NOMO-1 (cell line): ENCODE measurements around the gene SEC22B.
"Not testable (repeated sequence)": the region's sequence is repeated elsewhere in the genome, so short reads cannot be mapped to it uniquely, and the experiment has no call there.

Source experiments
- DNase-seq, 2 experiments: peaks; one replicate each; lab custom pipeline; 2025; ENCODE audit not compliant: unreplicated experiment in 2 of 2; lab: John Stamatoyannopoulos, UW

SEC22B gene

DNA sequence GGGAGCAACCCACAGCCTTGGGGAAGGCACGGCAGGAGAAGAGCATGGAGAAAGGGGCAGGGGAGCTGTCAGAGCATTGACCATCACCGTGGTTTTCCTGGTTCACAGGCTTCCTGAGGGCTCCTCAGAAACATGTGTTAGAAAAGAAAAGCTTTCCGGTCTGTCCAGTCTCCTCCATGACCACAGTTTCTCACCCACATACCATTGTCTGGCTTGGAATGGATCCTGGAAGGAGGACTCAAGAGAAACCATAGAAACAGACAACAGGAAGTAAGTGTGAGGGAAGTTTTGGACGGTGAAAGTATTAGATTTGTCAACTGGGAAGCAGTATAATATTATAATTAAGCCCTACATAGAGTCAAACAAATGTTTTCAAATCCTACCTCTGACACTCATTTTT, 55.8 kb downstream of the SEC22B start:
- not testable (repeated sequence) for DNase-seq

DNA sequence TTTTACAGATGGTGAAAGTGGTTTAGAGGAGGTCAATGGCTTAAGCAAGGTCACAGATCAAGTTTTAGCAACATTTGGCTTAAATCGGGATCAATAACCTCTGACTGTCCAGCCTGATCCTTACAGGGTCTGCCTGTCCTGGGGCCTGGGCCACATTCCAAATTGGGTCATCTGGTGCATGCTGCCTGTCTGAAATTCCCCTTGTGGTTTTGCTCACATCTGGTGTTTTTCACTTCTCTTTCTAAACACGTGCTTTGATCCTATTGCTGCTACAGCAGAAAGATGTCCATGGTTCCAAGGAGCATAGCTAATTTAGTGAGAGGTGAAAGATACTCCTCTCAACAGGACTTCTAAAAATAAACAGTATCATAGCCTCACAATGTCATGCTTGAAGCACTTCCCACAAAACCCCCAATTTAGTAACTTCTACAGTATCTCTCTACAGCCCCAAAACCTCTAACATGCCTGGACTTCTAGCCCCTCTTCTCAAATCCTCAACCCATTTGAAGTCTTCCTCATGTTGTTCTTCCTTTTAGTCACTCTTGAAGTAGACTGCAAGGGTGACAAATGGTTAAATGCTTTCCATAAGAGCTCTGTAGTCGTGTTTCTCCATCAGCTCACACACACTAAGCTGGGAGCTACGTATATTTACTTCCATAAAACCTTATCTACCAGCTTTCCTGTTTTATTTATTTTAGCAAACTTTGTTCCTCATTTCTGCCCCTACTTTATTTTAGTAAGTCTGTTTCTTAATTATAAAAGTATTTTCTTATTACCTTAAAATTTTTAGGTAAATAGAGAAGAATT, 58.7 kb downstream of the SEC22B start:
- DNase-seq, result not testable (repeated sequence)

DNA sequence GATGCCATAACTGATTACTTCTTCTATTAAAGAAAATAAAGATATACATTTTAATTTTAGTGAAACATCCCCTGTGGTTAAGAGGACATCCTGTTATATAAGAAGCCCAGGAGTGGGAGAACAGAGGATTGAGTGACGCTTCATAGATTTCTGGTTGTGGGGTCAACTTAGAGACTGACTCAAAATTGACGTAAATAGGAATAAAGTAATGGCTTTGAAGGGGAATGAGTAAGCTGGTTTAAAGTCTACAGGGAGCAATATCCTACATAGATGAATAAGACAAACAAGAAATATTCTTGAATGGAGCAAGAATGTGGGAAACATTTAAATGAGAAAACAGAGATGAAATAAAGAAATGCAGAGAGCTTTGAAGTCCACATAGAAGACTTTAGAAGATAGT, 60.2 kb downstream of the SEC22B start:
- not testable (repeated sequence) for DNase-seq

DNA sequence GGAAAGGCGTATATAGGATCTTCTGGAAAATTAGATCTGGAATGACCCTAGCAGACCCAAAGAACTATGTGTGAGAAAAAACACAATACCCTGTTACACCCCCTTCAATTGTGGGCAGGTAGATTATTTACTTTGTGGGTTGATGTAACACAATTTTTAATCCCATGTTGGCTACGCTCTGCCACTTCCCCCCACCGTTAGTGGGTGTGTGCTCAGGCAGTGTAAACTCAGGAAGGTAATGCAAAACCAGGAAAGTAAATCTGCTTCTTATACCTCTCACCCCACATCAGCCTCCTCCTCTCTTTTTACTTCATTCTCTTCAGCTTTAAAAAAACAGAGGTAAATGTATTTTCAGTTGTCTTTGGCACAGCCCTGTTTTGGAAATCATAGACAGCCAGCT, 63.2 kb downstream of the SEC22B start:
- not testable (repeated sequence) for DNase-seq

DNA sequence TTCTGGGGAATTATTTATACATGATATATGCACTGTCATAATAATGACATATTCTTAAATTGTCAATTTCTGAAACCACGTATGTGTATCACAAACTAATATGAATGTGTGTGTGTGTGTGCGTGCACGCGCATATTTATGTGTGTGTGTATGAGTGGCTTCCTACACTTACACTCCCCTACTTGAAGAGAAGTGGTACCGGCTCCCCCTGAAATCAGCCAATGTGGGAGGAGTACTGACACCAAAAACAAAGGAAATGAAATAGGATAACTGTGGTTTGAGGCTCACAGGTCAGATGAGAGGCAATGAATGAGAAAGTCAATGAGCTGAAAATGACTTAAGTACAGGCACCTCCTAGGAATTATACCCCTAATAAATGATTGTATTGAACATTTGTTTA, 64.1 kb downstream of the SEC22B start:
- not testable (repeated sequence) for DNase-seq

DNA sequence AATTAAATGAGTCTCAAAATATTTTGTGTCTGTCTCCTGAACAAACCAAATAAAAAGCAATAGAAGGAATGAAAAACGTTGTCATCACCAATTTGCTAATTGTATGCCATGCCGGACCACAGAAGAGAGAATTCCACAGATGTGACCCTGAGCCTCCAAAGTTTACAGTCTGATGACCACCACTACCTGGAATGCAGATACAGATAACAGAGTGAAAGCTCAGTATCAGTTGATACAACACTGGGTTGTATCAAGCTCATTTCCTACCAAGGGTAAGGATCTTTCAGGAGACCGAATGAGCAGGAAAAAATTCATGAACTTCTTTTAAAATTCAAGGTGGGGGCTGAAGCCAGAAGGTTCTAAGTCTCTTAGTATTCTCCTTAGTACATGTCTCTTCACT, 64.5 kb downstream of the SEC22B start:
- DNase-seq, result not testable (repeated sequence)

DNA sequence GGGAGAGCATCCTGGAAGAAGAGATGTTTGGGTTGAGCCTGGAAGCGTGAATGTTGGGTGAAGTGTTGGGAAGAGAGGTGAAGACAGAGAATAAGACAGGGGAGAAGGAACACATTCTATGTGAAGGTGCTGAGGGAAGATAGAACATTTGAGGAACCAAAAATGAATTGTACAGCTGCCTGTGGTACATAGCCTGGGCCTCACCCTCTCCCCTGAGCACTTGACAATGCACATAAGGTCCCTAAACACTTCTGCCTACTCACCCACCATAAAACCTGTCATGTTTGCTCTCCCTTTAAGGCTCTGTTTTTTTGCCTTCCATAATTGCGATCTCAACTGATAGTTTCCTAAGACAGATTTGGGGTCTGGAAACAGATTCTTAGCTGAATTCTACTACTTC, 65.3 kb downstream of the SEC22B start:
- not testable (repeated sequence) for DNase-seq

DNA sequence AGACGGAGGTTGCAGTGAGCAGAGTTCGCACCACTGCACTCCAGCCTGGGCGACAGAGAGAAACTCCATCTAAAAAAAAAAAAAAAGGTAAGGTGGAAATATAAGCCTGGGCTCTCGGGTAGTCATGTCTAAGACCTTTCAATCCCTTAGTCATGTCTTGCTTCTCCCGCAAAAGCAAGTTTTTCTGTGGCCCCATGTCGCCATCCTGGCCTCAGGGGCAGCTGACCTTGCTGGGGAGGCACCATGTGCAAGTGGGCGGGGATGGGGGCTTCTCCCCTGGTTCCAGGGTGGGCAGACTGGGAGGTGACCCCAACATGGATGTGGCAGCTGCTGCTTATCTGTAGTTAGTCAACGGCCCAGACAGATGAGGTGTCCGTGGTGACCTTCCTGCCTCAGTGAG, 66.7 kb downstream of the SEC22B start:
- DNase-seq, result not testable (repeated sequence)

DNA sequence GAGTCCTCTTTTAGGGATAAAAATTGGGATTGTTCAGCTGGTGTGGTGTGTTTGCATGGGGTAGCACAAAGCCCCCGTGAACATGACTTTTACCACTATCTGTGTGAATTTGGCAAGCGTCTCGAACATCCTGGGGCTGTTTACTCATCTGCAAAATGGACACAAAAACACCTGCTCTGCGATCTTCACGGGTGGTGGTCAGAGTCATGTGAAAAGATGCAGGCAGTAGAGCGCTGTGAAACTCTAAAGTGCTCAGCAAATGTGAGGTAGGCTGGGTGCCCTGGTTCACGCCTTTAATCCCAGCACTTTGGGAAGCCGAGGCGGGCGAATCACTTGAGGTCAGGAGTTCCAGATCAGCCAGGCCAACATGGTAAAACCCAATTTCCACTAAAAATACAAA, 67.1 kb downstream of the SEC22B start:
- not testable (repeated sequence) for DNase-seq

DNA sequence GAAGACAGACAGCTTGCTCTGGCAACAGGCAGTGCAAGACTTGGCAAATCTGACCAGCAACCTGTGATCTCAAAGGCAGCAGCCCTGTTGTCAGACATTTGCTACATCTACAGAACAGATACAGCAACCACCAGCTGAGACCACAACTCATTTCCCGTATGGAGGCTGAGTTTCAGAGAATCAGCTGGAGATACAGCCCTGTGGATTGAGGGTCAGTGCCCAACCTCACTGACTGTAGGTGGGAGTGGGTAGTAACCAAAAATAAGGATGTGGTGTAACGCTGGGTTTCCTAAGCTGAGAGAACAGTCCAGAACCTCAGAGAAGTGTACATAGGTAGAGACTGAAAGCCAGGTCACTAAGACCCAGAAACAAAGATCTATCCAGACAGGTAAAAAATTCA, 71.0 kb downstream of the SEC22B start:
- DNase-seq, result not testable (repeated sequence)

DNA sequence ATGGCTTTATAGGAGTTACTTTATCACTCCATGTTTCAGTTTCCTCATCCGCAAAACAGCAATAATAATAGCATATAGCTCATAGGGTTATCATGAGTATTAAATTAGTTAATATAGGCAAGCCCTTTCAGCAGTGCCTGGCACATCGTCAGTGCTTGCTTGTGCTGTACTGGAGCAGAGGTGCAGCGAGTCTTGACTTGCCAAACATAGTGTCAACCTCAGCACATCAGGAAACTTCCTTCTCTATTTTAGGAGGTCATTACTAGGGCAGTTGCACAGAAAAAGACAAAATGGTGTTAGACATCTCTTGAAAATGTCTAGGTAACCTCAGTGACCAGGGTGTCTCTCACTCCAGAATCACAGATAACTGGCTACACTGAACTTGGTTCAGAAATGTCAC, 72.6 kb downstream of the SEC22B start:
- DNase-seq, result not testable (repeated sequence)

DNA sequence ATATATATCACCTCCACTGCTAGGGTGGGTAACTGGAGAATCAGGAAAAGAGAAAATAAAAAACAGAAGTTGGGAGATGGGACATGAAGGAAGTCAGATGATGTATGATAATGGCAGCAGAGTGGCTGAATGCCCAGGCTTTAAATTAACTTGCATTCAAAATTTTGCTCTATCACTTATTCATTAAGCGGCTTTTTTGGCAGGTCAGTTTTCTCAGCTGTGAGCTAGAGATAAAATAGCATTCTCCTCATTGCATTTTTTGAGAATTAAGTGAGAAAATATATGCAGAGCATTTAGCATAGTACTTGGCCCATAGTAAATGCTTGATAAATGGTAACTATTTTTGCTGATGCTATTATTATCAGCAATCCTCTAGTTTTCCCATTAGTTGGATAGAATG, 74.7 kb downstream of the SEC22B start:
- DNase-seq, result not testable (repeated sequence)
